ENCODE results near the gene NDUFC1.

NDUFC1 gene

DNA sequence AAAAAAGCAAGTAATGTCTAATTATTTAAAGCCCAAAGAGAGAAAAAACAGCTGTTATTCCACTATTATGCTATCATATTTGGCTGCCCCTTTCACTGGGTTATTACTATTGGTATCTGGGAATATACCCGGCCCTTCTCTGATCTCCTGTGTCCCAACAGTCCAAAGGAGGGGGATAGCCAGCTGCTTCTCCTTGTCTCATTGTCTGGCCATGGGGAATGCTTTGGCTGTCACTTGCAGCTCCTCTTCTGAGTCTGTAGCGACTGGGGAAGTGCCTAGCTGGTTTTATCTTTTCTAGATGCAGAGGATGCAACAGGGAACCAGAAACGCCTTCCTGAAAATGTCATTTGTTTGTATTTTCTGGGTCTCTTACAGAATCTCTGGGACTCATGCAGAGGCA, 56.1 kb downstream of the NDUFC1 start:
- DNase-seq: no peak

DNA sequence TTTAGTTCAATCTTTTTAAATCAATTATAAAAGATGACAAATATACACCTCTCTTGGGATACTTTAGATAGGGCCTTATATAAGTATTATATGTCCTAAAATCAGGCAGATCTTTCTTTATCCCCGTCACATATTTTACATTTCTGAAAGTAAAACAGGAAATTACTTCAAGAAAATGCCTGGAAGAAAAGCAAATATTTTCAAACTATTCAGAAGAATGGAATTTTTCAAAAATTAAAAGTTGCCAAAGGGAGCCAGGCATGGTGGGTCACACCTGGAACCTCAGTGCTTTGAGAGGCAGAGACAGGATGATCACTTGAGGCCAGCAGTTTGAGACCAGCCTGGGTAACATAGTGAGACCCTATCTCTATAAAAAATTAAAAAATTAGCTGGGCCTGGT, 56.7 kb downstream of the NDUFC1 start:
- DNase-seq: no peak

GRCh38 chr4:139243448-139244365, 58.6 kb downstream of the NDUFC1 start:
- no peak for DNase-seq

DNA sequence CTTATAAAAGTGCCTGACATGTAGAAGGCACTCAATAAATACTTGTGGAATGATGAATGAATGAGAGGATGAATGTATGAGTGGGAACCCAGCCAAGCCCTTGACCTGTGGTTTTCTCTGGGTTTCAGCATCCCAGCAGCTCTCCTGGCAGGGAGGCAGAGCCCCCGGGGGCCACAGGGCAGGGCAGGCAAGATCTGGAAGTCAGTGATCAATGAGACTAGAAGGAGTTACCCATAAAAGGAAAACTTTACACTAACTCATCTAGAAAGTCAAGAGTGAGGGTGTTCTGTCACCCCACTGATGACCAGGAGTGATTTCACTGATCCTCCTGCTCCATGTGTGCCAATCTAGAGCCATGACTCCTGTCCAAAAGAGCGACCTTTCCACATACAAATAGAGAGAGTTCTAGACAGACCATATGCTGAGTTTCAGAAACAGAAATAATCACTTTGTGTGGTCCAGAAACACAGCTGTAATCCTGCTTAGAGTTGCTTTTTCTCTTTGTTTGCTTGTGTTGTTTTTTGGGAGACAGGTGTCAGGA, 59.7 kb downstream of the NDUFC1 start:
- DNase-seq: no peak

DNA sequence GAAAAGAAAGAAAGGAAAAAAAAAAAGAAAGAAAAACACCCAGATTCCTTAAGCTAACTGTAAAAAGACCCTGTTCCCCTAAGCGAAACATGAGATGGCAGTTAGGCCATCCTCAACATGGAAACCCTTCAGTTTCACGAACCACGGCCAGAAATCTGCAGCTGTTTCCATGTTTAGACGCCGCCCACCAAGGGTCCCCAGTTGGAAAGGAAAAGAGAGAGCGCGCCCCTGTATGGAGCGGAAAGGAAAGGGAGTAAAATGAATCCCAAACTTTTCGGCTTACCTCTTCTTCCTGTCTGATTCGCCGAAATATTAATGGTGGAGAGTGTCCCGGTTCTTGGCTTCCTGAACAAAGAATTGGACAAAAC, 60.5 kb downstream of the NDUFC1 start:
- no peak for DNase-seq

DNA sequence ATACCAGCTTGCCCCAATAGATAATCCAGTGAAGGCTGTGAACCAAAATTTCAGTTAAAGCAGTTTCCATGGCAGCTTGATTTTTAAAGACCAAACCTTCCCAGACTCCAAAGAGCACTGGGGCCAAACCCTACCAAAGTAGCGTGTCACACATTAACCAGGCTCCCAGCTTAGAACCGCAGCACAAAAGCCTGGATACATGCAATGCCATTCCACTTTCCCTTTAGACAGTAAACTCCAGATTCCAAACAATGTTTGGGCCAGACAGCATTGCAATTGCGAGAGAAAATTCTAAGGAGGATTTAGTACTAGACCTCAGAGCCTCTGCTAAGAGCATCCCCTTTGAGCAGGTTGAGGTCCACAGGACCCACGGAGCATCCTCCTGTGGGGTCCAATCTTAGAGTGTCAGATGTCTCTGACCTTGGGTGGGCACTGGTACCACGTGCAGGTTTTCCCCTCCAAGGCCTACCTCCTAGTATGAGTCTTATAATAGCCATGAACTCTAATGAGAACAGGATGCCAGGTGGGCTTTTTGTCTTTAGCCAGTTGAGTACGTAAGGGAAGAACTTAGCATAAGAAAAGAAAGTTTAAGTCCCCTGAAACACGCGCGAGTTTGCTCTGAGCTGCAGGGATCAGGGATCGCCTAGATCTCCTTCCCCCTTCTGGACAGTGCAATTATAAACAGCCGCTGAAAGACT, 61.0 kb downstream of the NDUFC1 start:
- DNase-seq: no peak

All from NCI-H1092 treated with DMSO at 0.1 percent for 48 hours (cell line).